Measurements from ENCODE around the gene SNAI1. TPM values are rescaled to one million over a fixed set of nuclear protein-coding genes. Genes with fewer than 3 reads are reported as not detected.
"Not testable (repeated sequence)": the region's sequence is repeated elsewhere in the genome, so short reads cannot be mapped to it uniquely, and the experiment has no call there.

Gene SNAI1
- total RNA-seq, 4 donors from 2014 or later, result 0.83 to 5.3 (median 3.0) TPM

DNA sequence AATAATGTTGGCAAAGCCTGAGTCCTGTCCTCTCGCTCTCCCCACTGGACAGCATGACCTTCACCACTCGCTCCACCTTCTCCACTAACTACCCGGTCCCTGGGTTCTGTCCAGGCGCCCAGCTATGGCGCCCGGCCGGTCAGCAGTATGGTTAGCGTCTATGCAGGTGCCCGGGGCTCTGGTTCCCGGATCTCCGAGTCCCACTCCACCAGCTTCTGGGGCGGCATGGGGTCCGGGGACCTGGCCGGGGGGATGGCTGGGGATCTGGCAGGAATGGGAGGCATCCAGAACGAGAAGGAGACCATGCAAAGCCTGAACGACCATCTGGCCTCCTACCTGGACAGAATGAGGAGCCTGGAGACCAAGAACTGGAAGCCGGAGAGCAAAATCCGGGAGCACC, 26.1 kb upstream of the SNAI1 start:
- intact Hi-C loops (cut with DNase I), result no loop called here

DNA sequence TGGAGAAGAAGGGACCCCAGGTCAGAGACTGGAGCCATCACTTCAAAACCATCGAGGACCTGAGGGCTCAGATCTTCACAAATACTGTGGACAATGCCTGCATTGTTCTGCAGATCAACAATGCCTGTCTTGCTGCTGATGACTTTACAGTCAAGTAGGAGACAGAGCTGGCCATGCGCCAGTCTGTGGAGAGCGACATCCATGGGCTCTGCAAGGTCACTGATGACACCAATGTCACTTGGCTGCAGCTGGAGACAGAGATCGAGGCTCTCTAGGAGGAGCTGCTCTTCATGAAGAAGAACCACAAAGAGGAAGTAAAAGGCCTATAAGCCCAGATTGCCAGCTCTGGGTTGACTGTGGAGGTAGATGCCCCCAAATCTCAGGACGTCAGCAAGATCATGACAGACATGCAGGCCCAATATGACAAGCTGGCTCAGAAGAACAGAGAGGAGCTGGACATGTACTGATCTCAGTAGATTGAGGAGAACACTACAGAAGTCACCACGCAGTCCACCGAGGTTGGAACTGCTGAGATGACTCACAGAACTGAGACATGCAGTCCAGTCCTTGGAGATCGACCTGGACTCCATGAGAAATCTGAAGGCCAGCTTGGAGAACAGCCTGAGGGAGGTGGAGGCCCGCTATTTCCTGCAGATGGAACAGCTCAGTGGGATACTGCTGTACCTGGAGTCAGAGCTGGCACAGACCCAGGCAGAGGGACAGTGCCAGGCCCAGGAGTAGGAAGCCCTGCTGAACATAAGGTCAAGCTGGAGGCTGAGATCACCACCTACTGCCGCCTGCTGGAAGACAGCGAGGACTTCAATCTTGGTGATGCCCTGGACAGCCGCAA, 25.5 kb upstream of the SNAI1 start:
- DNase-seq (ENCODE audit: extremely low spot score), result not testable (repeated sequence)
- WGBS, result 84% methylated on average over 8 of the region's 12 CpGs
- peaks cover 43 to 76% (median 60%) of the 10 kb centered on the region in 4 donors for H3K36me3 ChIP-seq

More for the DNA sequence above, 26.1 kb upstream of the SNAI1 start:
- Histone ChIP-seq H3K9me3 (no peaks in the 10 kb centered on the region), H3K4me3 (no peak overlapping the region), H3K27ac (replicated peaks in 1 of 4) (no peak overlapping the region), H3K4me1 (peaks cover 0 to 4% (median 0%) of the 10 kb centered on the region in 4 donors), H3K36me3 (peaks cover 49 to 82% (median 66%) of the 10 kb centered on the region in 4 donors), H3K27me3 (no peaks in the 10 kb centered on the region)
- 97% methylated on average over 14 of the region's 18 CpGs for WGBS
- no peak for DNase-seq (ENCODE audit: extremely low spot score)
- no peak for TF ChIP-seq POLR2A (IDR thresholded peaks at IDR 0.05; ENCODE audit: low read depth)
- no peak for TF ChIP-seq EP300 (IDR thresholded peaks at IDR 0.05)
- TF ChIP-seq POLR2AphosphoS5 (IDR thresholded peaks at IDR 0.05), result no peak
- TF ChIP-seq, protein P1, sequence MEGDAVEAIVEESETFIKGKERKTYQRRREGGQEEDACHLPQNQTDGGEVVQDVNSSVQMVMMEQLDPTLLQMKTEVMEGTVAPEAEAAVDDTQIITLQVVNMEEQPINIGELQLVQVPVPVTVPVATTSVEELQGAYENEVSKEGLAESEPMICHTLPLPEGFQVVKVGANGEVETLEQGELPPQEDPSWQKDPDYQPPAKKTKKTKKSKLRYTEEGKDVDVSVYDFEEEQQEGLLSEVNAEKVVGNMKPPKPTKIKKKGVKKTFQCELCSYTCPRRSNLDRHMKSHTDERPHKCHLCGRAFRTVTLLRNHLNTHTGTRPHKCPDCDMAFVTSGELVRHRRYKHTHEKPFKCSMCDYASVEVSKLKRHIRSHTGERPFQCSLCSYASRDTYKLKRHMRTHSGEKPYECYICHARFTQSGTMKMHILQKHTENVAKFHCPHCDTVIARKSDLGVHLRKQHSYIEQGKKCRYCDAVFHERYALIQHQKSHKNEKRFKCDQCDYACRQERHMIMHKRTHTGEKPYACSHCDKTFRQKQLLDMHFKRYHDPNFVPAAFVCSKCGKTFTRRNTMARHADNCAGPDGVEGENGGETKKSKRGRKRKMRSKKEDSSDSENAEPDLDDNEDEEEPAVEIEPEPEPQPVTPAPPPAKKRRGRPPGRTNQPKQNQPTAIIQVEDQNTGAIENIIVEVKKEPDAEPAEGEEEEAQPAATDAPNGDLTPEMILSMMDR (IDR thresholded peaks at IDR 0.05), result no peak

DNA sequence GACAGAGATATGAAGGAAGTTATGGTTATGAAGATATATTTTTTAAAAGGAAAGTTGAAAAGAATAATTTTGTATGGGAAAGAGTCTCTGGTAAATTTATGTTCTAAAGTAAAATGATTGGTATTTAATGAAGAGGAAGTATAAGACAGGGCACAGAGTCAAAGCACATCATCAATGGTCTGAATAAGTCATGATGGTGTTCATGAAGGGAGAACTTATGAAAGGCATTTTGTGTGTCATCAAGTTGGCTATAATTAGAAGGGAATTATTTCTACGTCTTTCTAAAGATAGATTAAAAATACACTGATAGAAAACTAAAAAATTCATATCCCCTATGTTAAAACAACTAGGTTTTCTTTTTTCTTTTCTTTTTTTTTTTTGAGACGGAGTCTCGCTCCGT, 21.4 kb upstream of the SNAI1 start:
- Histone ChIP-seq H3K36me3 (peaks cover 9 to 56% (median 22%) of the 10 kb centered on the region in 4 donors), H3K4me3 (no peak overlapping the region), H3K27ac (replicated peaks in 1 of 4) (no peak overlapping the region), H3K27me3 (no peaks in the 10 kb centered on the region), H3K9me3 (no peaks in the 10 kb centered on the region), H3K4me1 (peaks cover 0 to 4% (median 0%) of the 10 kb centered on the region in 4 donors)
- DNase-seq (ENCODE audit: extremely low spot score), result no peak
- 79% methylated on average over 4 of the region's 4 CpGs for WGBS
- intact Hi-C loops (cut with DNase I), result no loop called here
- TF ChIP-seq, protein P1 (IDR thresholded peaks at IDR 0.05), result no peak
- TF ChIP-seq EP300 (IDR thresholded peaks at IDR 0.05) (no peak), POLR2A (IDR thresholded peaks at IDR 0.05; ENCODE audit: low read depth) (no peak), POLR2AphosphoS5 (IDR thresholded peaks at IDR 0.05) (no peak)

More for the DNA sequence above, 25.5 kb upstream of the SNAI1 start:
- H3K9me3 ChIP-seq; H3K4me3 ChIP-seq; H3K4me1 ChIP-seq; intact Hi-C loops (cut with DNase I); H3K27me3 ChIP-seq; H3K27ac ChIP-seq (replicated peaks in 1 of 4): not testable (repeated sequence)

DNA sequence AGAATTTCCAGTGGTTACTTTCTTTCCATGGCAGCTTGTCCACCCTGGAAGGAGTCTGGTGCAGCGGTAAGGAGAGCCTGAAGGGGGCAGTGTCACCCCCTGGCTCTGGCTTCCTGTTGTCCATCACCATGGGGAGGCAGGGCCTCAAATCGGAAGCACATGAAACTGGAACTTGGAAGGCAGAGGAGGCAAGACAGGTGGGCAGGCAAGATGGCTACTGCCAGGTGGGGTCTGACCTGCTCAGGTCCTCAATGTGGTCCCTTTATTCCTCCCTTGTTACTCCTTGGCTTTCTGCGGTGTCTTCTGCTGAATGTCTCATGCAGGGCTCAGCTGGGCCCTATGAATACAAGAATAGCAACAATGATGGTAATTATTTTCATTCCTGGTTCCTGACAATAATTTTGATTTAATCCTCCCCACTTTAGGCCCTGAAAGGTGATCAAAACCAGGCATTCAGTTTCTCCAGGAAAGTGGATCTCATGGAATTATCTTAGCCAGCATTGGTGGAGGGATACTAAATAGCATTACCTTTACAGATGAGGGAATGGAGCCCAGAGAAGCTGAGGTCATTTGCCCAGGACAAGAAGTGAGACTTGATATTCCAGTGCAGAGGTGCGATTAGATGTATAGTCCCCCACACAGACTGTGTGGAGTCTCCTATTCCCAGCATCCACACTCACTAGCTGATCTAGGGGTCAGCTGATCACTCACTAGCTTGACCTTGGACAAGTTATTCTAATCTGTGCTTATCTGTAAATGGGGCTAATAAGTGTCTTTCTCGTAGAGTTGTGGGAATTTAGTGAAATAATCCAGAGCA, 17.6 kb upstream of the SNAI1 start:
- no peaks in the 10 kb centered on the region for H3K9me3 ChIP-seq

More for the DNA sequence above, 17.6 kb upstream of the SNAI1 start:
- 68% methylated on average over 4 of the region's 5 CpGs for WGBS
- Histone ChIP-seq H3K4me1 (peaks cover 0 to 5% (median 1%) of the 10 kb centered on the region in 4 donors), H3K36me3 (peaks cover 0 to 23% (median 3%) of the 10 kb centered on the region in 4 donors), H3K4me3 (no peak overlapping the region), H3K27ac (replicated peaks in 1 of 4) (no peak overlapping the region), H3K27me3 (no peaks in the 10 kb centered on the region)
- DNase-seq (ENCODE audit: extremely low spot score), result no peak
- intact Hi-C loops (cut with DNase I), result no loop called here
- no peak for TF ChIP-seq POLR2AphosphoS5 (IDR thresholded peaks at IDR 0.05)
- TF ChIP-seq, protein P1 (IDR thresholded peaks at IDR 0.05), result peak in 2 of 3 experiments; percentile 23 to 46
